HEK293 (cell line): ENCODE measurements around the gene SCAF1.
"Not testable (repeated sequence)": the region's sequence is repeated elsewhere in the genome, so short reads cannot be mapped to it uniquely, and the experiment has no call there.

Experiments
- CTCF ChIA-PET: fragments of 350-600 bp; formaldehyde crosslinking; extraction: SDS; loops from one replicate; lab custom pipeline; 2021; ENCODE audit warnings: antibody characterized with exemption; lab: Yijun Ruan, JAX
- POLR2A ChIA-PET: fragments of 300-600 bp; formaldehyde crosslinking; extraction: SDS; loops from one replicate; lab custom pipeline; 2020; ENCODE audit warnings: antibody characterized with exemption, inconsistent platforms; lab: Yijun Ruan, JAX
- H3K27ac ChIP-seq: fragments of 200-500 bp; sonication (Bioruptor generic); 2 replicates; pipeline ENCODE4 v1.5.1; 2014; ENCODE audit warnings: low read depth, low read length, control low read depth, inconsistent platforms; ENCODE audit errors: extremely low read depth
- H3K36me3 ChIP-seq, 2 experiments: fragments of 200-500 bp in 1 of 2; sonication (Bioruptor generic) in 1 of 2; 1 replicate in 1 of 2; 2 replicates in 1 of 2; pipeline ENCODE4 v1.5.1; 2014 to 2017; ENCODE audit warnings: inconsistent platforms in 2 of 2, low read length in 2 of 2; ENCODE audit not compliant: control insufficient read depth in 2 of 2, insufficient read depth in 1 of 2
- H3K4me1 ChIP-seq: fragments of 200-500 bp; sonication (Bioruptor generic); 2 replicates; pipeline ENCODE4 v1.5.1; 2014; ENCODE audit warnings: mild to moderate bottlenecking, low read length, inconsistent platforms; ENCODE audit not compliant: control insufficient read depth, insufficient read depth
- H3K4me3 ChIP-seq: 2 replicates; pipeline ENCODE4 v1.5.1; 2011; ENCODE audit warnings: low read depth, mild to moderate bottlenecking, control low read depth, low read length, moderate library complexity
- H3K9me3 ChIP-seq: fragments of 200-500 bp; sonication (Bioruptor generic); 2 replicates; pipeline ENCODE4 v1.5.1; 2014; ENCODE audit warnings: low read depth, low read length, inconsistent platforms; ENCODE audit not compliant: control insufficient read depth, insufficient read depth
- GLI2 ChIP-seq: fragments of 450-650 bp; formaldehyde crosslinking; IDR thresholded peaks from 2 replicates; pipeline ENCODE4; 2017; ENCODE audit warnings: missing biosample characterization, missing genetic modification characterization, low read depth, borderline replicate concordance
- ZNF121 ChIP-seq: fragments of 450-650 bp; formaldehyde crosslinking; IDR thresholded peaks from 2 replicates; pipeline ENCODE4 v1.5.1; 2016; ENCODE audit warnings: missing biosample characterization, missing genetic modification characterization
- ZNF140 ChIP-seq: fragments of 450-650 bp; formaldehyde crosslinking; IDR thresholded peaks from 2 replicates; pipeline ENCODE4 v1.5.1; 2016; ENCODE audit warnings: missing biosample characterization, missing genetic modification characterization
- ZNF239 ChIP-seq: fragments of 450-650 bp; formaldehyde crosslinking; IDR thresholded peaks from 2 replicates; pipeline ENCODE4 v1.5.1; 2016; ENCODE audit warnings: missing biosample characterization, missing genetic modification characterization
- ZNF423 ChIP-seq: fragments of 450-650 bp; formaldehyde crosslinking; IDR thresholded peaks from 2 replicates; pipeline ENCODE4 v1.5.1; 2016; ENCODE audit warnings: missing biosample characterization, missing genetic modification characterization
- ZNF426 ChIP-seq: fragments of 450-650 bp; formaldehyde crosslinking; IDR thresholded peaks from 2 replicates; pipeline ENCODE4 v1.5.1; 2017; ENCODE audit warnings: missing biosample characterization, missing genetic modification characterization, mild to moderate bottlenecking, inconsistent platforms, moderate library complexity
- ZNF48 ChIP-seq: fragments of 450-650 bp; formaldehyde crosslinking; IDR thresholded peaks from 2 replicates; pipeline ENCODE4 v1.5.1; 2016; ENCODE audit warnings: missing biosample characterization, missing genetic modification characterization
- ZNF626 ChIP-seq: fragments of 450-650 bp; sonication (Bioruptor Pico); formaldehyde crosslinking; IDR thresholded peaks from 2 replicates; pipeline ENCODE4 v1.5.1; 2018; ENCODE audit warnings: missing biosample characterization, missing genetic modification characterization, inconsistent platforms
- ZSCAN18 ChIP-seq: fragments of 450-650 bp; formaldehyde crosslinking; IDR thresholded peaks from 2 replicates; pipeline ENCODE4 v1.5.1; 2016; ENCODE audit warnings: missing biosample characterization, missing genetic modification characterization
- ZSCAN5A ChIP-seq: fragments of 450-650 bp; formaldehyde crosslinking; IDR thresholded peaks from 2 replicates; pipeline ENCODE4 v1.5.1; 2016; ENCODE audit warnings: missing biosample characterization, missing genetic modification characterization
- TF ChIP-seq, protein P1 (sequence below): fragments of 450-650 bp; formaldehyde crosslinking; IDR thresholded peaks from 2 replicates; pipeline ENCODE4 v1.5.1; 2016; ENCODE audit warnings: missing biosample characterization, missing genetic modification characterization
- TF ChIP-seq, protein P2 (sequence below): fragments of 450-650 bp; formaldehyde crosslinking; conservative IDR thresholded peaks from 2 replicates; pipeline ENCODE4 v1.5.1; 2016; ENCODE audit warnings: low read depth, missing biosample characterization, missing genetic modification characterization
- TF ChIP-seq, protein P3 (sequence below): fragments of 450-650 bp; formaldehyde crosslinking; conservative IDR thresholded peaks from 2 replicates; pipeline ENCODE4 v1.5.1; 2016; ENCODE audit warnings: low read depth, missing biosample characterization, missing genetic modification characterization

Gene SCAF1

GRCh38 chr19:49631610-49632192 lies 10.3 kb upstream of the SCAF1 start:
- H3K9me3 ChIP-seq: no peaks in the 10 kb centered on the region
- 0 out of 2 replicates have a peak, but pooled peaks cover 5% of the 10 kb centered on the region for H3K4me1 ChIP-seq
- H3K36me3 ChIP-seq: peaks cover 12 to 22% of the 10 kb centered on the region in 2 experiments; a peak in 2 of 3 replicates
- no peak overlapping the region for H3K4me3 ChIP-seq
- POLR2A ChIA-PET: interaction anchor here (0.6 to 3.4 kb wide), 4 partner anchors 9 to 51 kb away, joined by 3 to 21 read pairs (median 5); partner anchors contain the start of genes NOSIP and RRAS
- H3K27ac ChIP-seq: no peak overlapping the region
- CTCF ChIA-PET: interaction anchor here (0.5 to 1.6 kb wide), 4 partner anchors 40 to 62 kb away, joined by 3 to 4 read pairs (median 4); no protein-coding TSS in a partner anchor
- TF ChIP-seq ZNF48 (tag by site-specific recombination): no peak
- no peak for TF ChIP-seq ZNF626 (tag by site-specific recombination)
- TF ChIP-seq ZNF239: no peak
- no peak for TF ChIP-seq ZNF426 (tag by site-specific recombination)
- TF ChIP-seq, protein P1, sequence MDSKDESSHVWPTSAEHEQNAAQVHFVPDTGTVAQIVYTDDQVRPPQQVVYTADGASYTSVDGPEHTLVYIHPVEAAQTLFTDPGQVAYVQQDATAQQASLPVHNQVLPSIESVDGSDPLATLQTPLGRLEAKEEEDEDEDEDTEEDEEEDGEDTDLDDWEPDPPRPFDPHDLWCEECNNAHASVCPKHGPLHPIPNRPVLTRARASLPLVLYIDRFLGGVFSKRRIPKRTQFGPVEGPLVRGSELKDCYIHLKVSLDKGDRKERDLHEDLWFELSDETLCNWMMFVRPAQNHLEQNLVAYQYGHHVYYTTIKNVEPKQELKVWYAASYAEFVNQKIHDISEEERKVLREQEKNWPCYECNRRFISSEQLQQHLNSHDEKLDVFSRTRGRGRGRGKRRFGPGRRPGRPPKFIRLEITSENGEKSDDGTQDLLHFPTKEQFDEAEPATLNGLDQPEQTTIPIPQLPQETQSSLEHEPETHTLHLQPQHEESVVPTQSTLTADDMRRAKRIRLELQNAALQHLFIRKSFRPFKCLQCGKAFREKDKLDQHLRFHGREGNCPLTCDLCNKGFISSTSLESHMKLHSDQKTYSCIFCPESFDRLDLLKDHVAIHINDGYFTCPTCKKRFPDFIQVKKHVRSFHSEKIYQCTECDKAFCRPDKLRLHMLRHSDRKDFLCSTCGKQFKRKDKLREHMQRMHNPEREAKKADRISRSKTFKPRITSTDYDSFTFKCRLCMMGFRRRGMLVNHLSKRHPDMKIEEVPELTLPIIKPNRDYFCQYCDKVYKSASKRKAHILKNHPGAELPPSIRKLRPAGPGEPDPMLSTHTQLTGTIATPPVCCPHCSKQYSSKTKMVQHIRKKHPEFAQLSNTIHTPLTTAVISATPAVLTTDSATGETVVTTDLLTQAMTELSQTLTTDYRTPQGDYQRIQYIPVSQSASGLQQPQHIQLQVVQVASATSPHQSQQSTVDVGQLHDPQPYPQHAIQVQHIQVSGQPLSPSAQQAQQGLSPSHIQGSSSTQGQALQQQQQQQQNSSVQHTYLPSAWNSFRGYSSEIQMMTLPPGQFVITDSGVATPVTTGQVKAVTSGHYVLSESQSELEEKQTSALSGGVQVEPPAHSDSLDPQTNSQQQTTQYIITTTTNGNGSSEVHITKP (tag by site-specific recombination): no peak
- no peak for TF ChIP-seq ZNF140 (tag by site-specific recombination)
- TF ChIP-seq ZSCAN5A (tag by site-specific recombination): no peak
- no peak for TF ChIP-seq ZSCAN18 (tag by site-specific recombination)
- TF ChIP-seq, protein P2, sequence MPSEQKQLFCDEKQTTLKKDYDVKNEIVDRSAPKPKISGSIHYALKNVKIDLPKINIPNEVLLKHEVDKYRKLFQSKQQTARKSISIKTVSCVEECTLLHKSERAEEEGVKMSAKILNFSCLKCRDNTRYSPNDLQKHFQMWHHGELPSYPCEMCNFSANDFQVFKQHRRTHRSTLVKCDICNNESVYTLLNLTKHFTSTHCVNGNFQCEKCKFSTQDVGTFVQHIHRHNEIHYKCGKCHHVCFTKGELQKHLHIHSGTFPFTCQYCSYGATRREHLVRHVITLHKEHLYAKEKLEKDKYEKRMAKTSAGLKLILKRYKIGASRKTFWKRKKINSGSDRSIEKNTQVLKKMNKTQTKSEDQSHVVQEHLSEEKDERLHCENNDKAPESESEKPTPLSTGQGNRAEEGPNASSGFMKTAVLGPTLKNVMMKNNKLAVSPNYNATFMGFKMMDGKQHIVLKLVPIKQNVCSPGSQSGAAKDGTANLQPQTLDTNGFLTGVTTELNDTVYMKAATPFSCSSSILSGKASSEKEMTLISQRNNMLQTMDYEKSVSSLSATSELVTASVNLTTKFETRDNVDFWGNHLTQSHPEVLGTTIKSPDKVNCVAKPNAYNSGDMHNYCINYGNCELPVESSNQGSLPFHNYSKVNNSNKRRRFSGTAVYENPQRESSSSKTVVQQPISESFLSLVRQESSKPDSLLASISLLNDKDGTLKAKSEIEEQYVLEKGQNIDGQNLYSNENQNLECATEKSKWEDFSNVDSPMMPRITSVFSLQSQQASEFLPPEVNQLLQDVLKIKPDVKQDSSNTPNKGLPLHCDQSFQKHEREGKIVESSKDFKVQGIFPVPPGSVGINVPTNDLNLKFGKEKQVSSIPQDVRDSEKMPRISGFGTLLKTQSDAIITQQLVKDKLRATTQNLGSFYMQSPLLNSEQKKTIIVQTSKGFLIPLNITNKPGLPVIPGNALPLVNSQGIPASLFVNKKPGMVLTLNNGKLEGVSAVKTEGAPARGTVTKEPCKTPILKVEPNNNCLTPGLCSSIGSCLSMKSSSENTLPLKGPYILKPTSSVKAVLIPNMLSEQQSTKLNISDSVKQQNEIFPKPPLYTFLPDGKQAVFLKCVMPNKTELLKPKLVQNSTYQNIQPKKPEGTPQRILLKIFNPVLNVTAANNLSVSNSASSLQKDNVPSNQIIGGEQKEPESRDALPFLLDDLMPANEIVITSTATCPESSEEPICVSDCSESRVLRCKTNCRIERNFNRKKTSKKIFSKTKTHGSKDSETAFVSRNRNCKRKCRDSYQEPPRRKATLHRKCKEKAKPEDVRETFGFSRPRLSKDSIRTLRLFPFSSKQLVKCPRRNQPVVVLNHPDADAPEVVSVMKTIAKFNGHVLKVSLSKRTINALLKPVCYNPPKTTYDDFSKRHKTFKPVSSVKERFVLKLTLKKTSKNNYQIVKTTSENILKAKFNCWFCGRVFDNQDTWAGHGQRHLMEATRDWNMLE (tag by site-specific recombination): no peak
- no peak for TF ChIP-seq ZNF423
- TF ChIP-seq GLI2 (tag by site-specific recombination): no peak
- TF ChIP-seq, all 188 proteins: peak for 0

- Histone ChIP-seq H3K36me3 (peaks cover 4 to 13% of the 10 kb centered on the region in 2 experiments; a peak in 2 of 3 replicates), H3K9me3 (no peaks in the 10 kb centered on the region), H3K4me1 (0 out of 2 replicates have a peak, but pooled peaks cover 5% of the 10 kb centered on the region), H3K27ac (no peak overlapping the region), H3K4me3 (no peak overlapping the region)
- ChIA-PET POLR2A (interaction anchor here (1.7 to 3.4 kb wide), 2 partner anchors 8 to 52 kb away, joined by 4 to 21 read pairs; partner anchors contain the start of genes NOSIP and RRAS), CTCF (interaction anchor here (0.6 kb wide), 2 partner anchors 32 to 47 kb away, joined by 3 to 4 read pairs; no protein-coding TSS in a partner anchor)
- TF ChIP-seq ZNF121 (tag by site-specific recombination): peak; percentile 85
- TF ChIP-seq, protein P3, sequence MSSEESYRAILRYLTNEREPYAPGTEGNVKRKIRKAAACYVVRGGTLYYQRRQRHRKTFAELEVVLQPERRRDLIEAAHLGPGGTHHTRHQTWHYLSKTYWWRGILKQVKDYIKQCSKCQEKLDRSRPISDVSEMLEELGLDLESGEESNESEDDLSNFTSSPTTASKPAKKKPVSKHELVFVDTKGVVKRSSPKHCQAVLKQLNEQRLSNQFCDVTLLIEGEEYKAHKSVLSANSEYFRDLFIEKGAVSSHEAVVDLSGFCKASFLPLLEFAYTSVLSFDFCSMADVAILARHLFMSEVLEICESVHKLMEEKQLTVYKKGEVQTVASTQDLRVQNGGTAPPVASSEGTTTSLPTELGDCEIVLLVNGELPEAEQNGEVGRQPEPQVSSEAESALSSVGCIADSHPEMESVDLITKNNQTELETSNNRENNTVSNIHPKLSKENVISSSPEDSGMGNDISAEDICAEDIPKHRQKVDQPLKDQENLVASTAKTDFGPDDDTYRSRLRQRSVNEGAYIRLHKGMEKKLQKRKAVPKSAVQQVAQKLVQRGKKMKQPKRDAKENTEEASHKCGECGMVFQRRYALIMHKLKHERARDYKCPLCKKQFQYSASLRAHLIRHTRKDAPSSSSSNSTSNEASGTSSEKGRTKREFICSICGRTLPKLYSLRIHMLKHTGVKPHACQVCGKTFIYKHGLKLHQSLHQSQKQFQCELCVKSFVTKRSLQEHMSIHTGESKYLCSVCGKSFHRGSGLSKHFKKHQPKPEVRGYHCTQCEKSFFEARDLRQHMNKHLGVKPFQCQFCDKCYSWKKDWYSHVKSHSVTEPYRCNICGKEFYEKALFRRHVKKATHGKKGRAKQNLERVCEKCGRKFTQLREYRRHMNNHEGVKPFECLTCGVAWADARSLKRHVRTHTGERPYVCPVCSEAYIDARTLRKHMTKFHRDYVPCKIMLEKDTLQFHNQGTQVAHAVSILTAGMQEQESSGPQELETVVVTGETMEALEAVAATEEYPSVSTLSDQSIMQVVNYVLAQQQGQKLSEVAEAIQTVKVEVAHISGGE (tag by site-specific recombination): no peak
These were observed 9.4 kb upstream of the SCAF1 start for GRCh38 chr19:49632576-49632975.

GRCh38 chr19:49633273-49633672 lies 8.7 kb upstream of the SCAF1 start:
- not testable (repeated sequence) for H3K9me3 ChIP-seq, H3K4me3 ChIP-seq, H3K27ac ChIP-seq
- H3K4me1 ChIP-seq: peaks cover 12% of the 10 kb centered on the region
- H3K36me3 ChIP-seq: peaks cover 0 to 11% of the 10 kb centered on the region in 2 experiments; a peak in 1 of 3 replicates
- ChIA-PET CTCF (interaction anchor here (0.6 kb wide), 2 partner anchors 33 to 47 kb away, joined by 3 to 4 read pairs; no protein-coding TSS in a partner anchor), POLR2A (interaction anchor here (1.7 kb wide), 1 partner anchor 53 kb away, joined by 4 read pairs; the partner anchor contains the start of gene NOSIP)
